K562 (cell line): Measurements from ENCODE around the gene C2CD2L.

Source experiments
- CTCF ChIP-seq, 3 experiments: IDR thresholded peaks in 2 of 3; conservative IDR thresholded peaks in 1 of 3; 2 replicates each; pipeline ENCODE4 v1.5.1; 2011 to 2012; ENCODE audit warnings: low read length in 3 of 3, mild to moderate bottlenecking in 3 of 3, control low read depth in 2 of 3, improper control_type of control experiment in 1 of 3, inconsistent platforms in 1 of 3, low read depth in 1 of 3, mixed read lengths in 1 of 3, moderate library complexity in 1 of 3; ENCODE audit not compliant: insufficient read depth in 2 of 3
- ESRRA ChIP-seq: fragments of 450-650 bp; IDR thresholded peaks from 2 replicates; pipeline ENCODE4 v1.6.1; 2014; ENCODE audit warnings: low read depth, mild to moderate bottlenecking, moderate library complexity, borderline replicate concordance
- GABPA ChIP-seq: fragments of 200-800 bp; sonication (Bioruptor generic); conservative IDR thresholded peaks from 2 replicates; pipeline ENCODE4 v1.6.1; 2016; ENCODE audit warnings: low read depth, missing genetic modification characterization, missing compliant biosample characterization
- HDAC3 ChIP-seq: fragments of 450-650 bp; IDR thresholded peaks from 2 replicates; pipeline ENCODE4 v1.6.1; 2018; ENCODE audit warnings: borderline replicate concordance, mild to moderate bottlenecking, moderate library complexity; ENCODE audit not compliant: partially characterized antibody
- JUNB ChIP-seq: fragments of 450-650 bp; formaldehyde crosslinking; conservative IDR thresholded peaks from 2 replicates; pipeline ENCODE4 v1.4.0; 2020; ENCODE audit warnings: mild to moderate bottlenecking
- JUND ChIP-seq, 2 experiments: IDR thresholded peaks; 2 replicates in 1 of 2; 3 replicates in 1 of 2; pipeline ENCODE4 v1.6.1; 2011; ENCODE audit warnings: borderline replicate concordance in 2 of 2, low read depth in 2 of 2, low read length in 2 of 2, improper control_type of control experiment in 1 of 2, missing biosample characterization in 1 of 2, missing genetic modification characterization in 1 of 2, missing genetic modification reagents in 1 of 2
- MTA3 ChIP-seq: fragments of 450-650 bp; formaldehyde crosslinking; IDR thresholded peaks from 2 replicates; pipeline ENCODE4 v1.6.1; 2017; ENCODE audit warnings: mild to moderate bottlenecking, borderline replicate concordance
- POLR2AphosphoS5 ChIP-seq: IDR thresholded peaks from 2 replicates; pipeline ENCODE4 v1.6.1; 2011; ENCODE audit warnings: mild to moderate bottlenecking, low read depth, low read length, moderate library complexity; ENCODE audit not compliant: control insufficient read depth, insufficient read depth
- ZNF23 ChIP-seq: fragments of 250-450 bp; sonication (Bioruptor Pico); IDR thresholded peaks from 2 replicates; pipeline ENCODE4 v1.4.0; 2020; ENCODE audit warnings: mild to moderate bottlenecking
- TF ChIP-seq, protein P1 (sequence below): fragments of 250-450 bp; sonication (Bioruptor Pico); IDR thresholded peaks from 2 replicates; pipeline ENCODE4 v1.5.0; 2020; ENCODE audit warnings: mild to moderate bottlenecking
- TF ChIP-seq, protein P2 (sequence below): sonication (generic); formaldehyde crosslinking; IDR thresholded peaks from 2 replicates; pipeline ENCODE4 v1.4.0; 2020; ENCODE audit warnings: mild to moderate bottlenecking, missing genetic modification reagents

DNA sequence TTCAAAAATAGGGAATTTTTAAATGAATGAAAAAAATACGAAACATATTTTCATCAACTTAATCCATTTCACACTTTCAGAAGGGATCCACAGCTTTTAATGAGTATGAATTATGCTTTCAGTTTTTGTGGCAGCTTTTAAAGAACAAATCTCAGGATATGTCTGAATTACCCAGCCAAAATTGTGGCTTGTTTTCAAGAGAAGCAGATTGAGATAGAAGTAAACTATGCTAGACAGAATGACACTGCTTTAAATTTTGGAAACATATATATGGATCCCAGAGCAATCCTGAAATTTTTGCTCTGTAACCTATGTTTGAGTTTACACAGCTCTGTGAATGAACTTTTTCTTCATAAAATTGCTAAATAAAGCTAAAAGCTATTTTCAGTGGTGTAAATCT is 11.8 kb downstream of the C2CD2L start:
- TF ChIP-seq ZNF23 (CRISPR knock-in tag) (no peak), CTCF (IDR thresholded peaks at IDR 0.05 in 2 of 3, conservative IDR thresholded peaks at IDR 0.05 in 1 of 3; ENCODE audit: insufficient read depth in 2 of 3, low read depth in 1 of 3, low read length in 3 of 3) (no peak), JUND (IDR thresholded peaks at IDR 0.05; ENCODE audit: borderline replicate concordance, low read depth, low read length) (no peak), JUND (tag; IDR thresholded peaks at IDR 0.05; ENCODE audit: borderline replicate concordance, low read depth, low read length) (no peak), HDAC3 (no peak), ESRRA (no peak), GABPA (no peak), POLR2AphosphoS5 (no peak), MTA3 (no peak), JUNB (CRISPR knock-in tag) (no peak)
- TF ChIP-seq, protein P1, sequence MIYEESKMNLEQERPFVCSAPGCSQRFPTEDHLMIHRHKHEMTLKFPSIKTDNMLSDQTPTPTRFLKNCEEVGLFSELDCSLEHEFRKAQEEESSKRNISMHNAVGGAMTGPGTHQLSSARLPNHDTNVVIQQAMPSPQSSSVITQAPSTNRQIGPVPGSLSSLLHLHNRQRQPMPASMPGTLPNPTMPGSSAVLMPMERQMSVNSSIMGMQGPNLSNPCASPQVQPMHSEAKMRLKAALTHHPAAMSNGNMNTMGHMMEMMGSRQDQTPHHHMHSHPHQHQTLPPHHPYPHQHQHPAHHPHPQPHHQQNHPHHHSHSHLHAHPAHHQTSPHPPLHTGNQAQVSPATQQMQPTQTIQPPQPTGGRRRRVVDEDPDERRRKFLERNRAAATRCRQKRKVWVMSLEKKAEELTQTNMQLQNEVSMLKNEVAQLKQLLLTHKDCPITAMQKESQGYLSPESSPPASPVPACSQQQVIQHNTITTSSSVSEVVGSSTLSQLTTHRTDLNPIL (CRISPR knock-in tag): no peak
- TF ChIP-seq, protein P2, sequence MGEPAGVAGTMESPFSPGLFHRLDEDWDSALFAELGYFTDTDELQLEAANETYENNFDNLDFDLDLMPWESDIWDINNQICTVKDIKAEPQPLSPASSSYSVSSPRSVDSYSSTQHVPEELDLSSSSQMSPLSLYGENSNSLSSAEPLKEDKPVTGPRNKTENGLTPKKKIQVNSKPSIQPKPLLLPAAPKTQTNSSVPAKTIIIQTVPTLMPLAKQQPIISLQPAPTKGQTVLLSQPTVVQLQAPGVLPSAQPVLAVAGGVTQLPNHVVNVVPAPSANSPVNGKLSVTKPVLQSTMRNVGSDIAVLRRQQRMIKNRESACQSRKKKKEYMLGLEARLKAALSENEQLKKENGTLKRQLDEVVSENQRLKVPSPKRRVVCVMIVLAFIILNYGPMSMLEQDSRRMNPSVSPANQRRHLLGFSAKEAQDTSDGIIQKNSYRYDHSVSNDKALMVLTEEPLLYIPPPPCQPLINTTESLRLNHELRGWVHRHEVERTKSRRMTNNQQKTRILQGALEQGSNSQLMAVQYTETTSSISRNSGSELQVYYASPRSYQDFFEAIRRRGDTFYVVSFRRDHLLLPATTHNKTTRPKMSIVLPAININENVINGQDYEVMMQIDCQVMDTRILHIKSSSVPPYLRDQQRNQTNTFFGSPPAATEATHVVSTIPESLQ: no peak
